Activated naive CD8-positive, alpha-beta T cell treated with anti-CD3 and anti-CD28 coated beads for 36 hours (primary cell): ENCODE results near the gene PACSIN2. TPM values are rescaled to one million over a fixed set of nuclear protein-coding genes. Genes with fewer than 3 reads are reported as not detected.

Experiments
- DNase-seq: peaks from one replicate; pipeline ENCODE4 v3.0.0; 2021
- H3K27ac Mint-ChIP-seq: one replicate; pipeline ENCODE4 v1.8.0; 2022; ENCODE audit warnings: mild to moderate bottlenecking, moderate library complexity, mixed read lengths
- H3K27me3 Mint-ChIP-seq: one replicate; pipeline ENCODE4 v1.8.0; 2022; ENCODE audit warnings: mild to moderate bottlenecking, mixed read lengths
- H3K36me3 Mint-ChIP-seq: one replicate; pipeline ENCODE4 v1.8.0; 2021; ENCODE audit warnings: mild to moderate bottlenecking, mixed read lengths
- H3K4me1 Mint-ChIP-seq: one replicate; pipeline ENCODE4 v1.8.0; 2021; ENCODE audit warnings: mixed read lengths
- H3K4me3 Mint-ChIP-seq: one replicate; pipeline ENCODE4 v1.8.0; 2022; ENCODE audit warnings: mild to moderate bottlenecking, moderate library complexity, mixed read lengths
- H3K9me3 Mint-ChIP-seq: one replicate; pipeline ENCODE4 v1.8.0; 2022; ENCODE audit warnings: mixed read lengths
- total RNA-seq, 2 experiments: library from RNA; stranded (reverse); gene quantifications; one replicate each; pipeline ENCODE4 v1.2.3, GENCODE V29; 2021

The PACSIN2 gene
- total RNA-seq, 2 experiments from 2014 or later = 30.2 to 34.6 TPM

- Mint-ChIP-seq H3K9me3 (no peaks in the 10 kb centered on the region), H3K4me1 (peaks cover 11% of the 10 kb centered on the region), H3K36me3 (peaks cover 21% of the 10 kb centered on the region), H3K4me3 (no peak overlapping the region), H3K27ac (no peak overlapping the region), H3K27me3 (no peaks in the 10 kb centered on the region)
- no peak for DNase-seq
These were observed 172.1 kb downstream of the PACSIN2 start for GRCh38 chr22:42842658-42843370.

DNA sequence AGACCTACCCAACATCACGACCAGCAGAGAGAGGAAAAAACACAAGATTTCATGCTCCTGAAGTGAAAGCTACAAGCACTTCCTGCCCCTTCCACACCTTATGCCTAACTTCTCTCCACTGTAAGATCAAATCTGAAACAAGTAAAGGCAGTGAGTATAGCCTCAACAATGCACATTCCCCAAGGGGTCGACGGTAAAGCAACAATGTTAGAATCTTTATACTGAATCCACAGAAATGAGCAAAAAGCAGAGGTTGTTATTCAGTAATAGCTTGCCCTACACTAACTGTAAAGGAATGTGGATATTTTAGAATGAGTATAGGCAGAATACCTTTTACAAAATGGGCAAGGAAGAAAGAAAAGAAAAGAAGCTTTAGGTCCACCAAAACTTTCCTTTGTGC is 173.5 kb downstream of the PACSIN2 start:
- peaks cover 21% of the 10 kb centered on the region for H3K36me3 Mint-ChIP-seq
- no peaks in the 10 kb centered on the region for H3K27me3 Mint-ChIP-seq
- no peak overlapping the region for H3K4me3 Mint-ChIP-seq
- no peak for DNase-seq
- H3K27ac Mint-ChIP-seq = peak overlapping the region; percentile 17
- H3K9me3 Mint-ChIP-seq = no peaks in the 10 kb centered on the region
- H3K4me1 Mint-ChIP-seq = peaks cover 11% of the 10 kb centered on the region

- no peak overlapping the region for H3K27ac Mint-ChIP-seq
- no peak for DNase-seq
- no peak overlapping the region for H3K4me3 Mint-ChIP-seq
- H3K4me1 Mint-ChIP-seq = peaks cover 4% of the 10 kb centered on the region
- H3K36me3 Mint-ChIP-seq = peaks cover 20% of the 10 kb centered on the region
- no peaks in the 10 kb centered on the region for H3K27me3 Mint-ChIP-seq
- no peaks in the 10 kb centered on the region for H3K9me3 Mint-ChIP-seq
These were observed 177.4 kb downstream of the PACSIN2 start for GRCh38 chr22:42837556-42837955.

GRCh38 chr22:42836026-42836425 is 178.9 kb downstream of the PACSIN2 start:
- H3K27ac Mint-ChIP-seq = no peak overlapping the region
- DNase-seq = no peak
- H3K9me3 Mint-ChIP-seq = no peaks in the 10 kb centered on the region
- no peaks in the 10 kb centered on the region for H3K27me3 Mint-ChIP-seq
- peaks cover 1% of the 10 kb centered on the region for H3K4me1 Mint-ChIP-seq
- H3K36me3 Mint-ChIP-seq = peaks cover 22% of the 10 kb centered on the region
- H3K4me3 Mint-ChIP-seq = no peak overlapping the region

GRCh38 chr22:42834177-42834949 is 180.6 kb downstream of the PACSIN2 start:
- Mint-ChIP-seq H3K9me3 (no peaks in the 10 kb centered on the region), H3K36me3 (peaks cover 15% of the 10 kb centered on the region), H3K27ac (no peak overlapping the region), H3K4me1 (peaks cover under 1% of the 10 kb centered on the region), H3K4me3 (no peak overlapping the region), H3K27me3 (no peaks in the 10 kb centered on the region)
- no peak for DNase-seq

DNA sequence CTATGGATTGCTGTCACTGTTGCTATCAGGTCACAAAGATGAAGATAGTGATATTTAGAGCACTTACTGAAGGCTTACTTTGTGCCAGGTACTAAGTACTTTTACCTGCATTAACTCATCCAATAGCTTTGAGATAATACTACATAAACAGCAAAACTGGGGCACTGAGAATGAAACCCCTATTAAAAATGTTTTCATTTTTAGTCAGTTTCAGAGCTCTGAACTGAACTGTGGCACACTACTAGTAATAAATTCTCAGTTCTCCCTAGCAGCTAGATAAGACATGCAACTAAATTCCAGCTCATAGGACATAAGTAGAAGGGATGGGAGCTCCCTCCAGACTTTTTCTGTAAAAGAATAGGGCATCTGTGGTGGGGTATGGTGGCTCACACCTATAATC is 181.8 kb downstream of the PACSIN2 start:
- DNase-seq = no peak
- Mint-ChIP-seq H3K36me3 (peaks cover 18% of the 10 kb centered on the region), H3K4me3 (no peak overlapping the region), H3K27me3 (no peaks in the 10 kb centered on the region), H3K4me1 (peaks cover 5% of the 10 kb centered on the region), H3K27ac (no peak overlapping the region), H3K9me3 (no peaks in the 10 kb centered on the region)

DNA sequence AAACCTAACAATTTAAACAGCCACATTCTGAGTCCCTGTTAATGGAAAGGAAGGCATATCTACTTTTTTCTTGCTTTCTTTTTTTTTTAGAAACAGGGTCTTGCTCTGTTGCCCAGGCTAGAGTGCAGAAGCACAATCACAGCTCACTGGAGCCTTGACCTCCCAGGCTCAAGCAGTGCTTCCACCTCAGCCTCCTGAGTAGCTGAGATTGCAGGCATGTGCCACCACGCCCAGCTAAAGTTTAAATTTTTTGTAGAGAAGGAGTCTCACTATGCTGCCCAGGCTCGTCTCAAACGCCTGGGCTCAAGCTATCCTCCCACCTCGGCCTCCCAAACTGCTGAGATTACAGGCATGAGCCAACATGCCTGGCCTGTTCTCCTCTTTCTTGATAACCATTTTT is 183.2 kb downstream of the PACSIN2 start:
- no peak overlapping the region for H3K4me3 Mint-ChIP-seq
- H3K27ac Mint-ChIP-seq = no peak overlapping the region
- no peaks in the 10 kb centered on the region for H3K9me3 Mint-ChIP-seq
- H3K27me3 Mint-ChIP-seq = no peaks in the 10 kb centered on the region
- H3K4me1 Mint-ChIP-seq = peaks cover 5% of the 10 kb centered on the region
- H3K36me3 Mint-ChIP-seq = peaks cover 18% of the 10 kb centered on the region
- no peak for DNase-seq

- no peaks in the 10 kb centered on the region for H3K27me3 Mint-ChIP-seq
- H3K36me3 Mint-ChIP-seq = peaks cover 13% of the 10 kb centered on the region
- no peak overlapping the region for H3K4me3 Mint-ChIP-seq
- DNase-seq = no peak
- H3K4me1 Mint-ChIP-seq = peaks cover 5% of the 10 kb centered on the region
- H3K9me3 Mint-ChIP-seq = no peaks in the 10 kb centered on the region
- H3K27ac Mint-ChIP-seq = no peak overlapping the region
These were observed 184.8 kb downstream of the PACSIN2 start for GRCh38 chr22:42830161-42830560.

GRCh38 chr22:42829302-42829701 is 185.6 kb downstream of the PACSIN2 start:
- no peak overlapping the region for H3K27ac Mint-ChIP-seq
- H3K4me1 Mint-ChIP-seq = peaks cover 5% of the 10 kb centered on the region
- DNase-seq = no peak
- H3K9me3 Mint-ChIP-seq = no peaks in the 10 kb centered on the region
- no peaks in the 10 kb centered on the region for H3K27me3 Mint-ChIP-seq
- H3K4me3 Mint-ChIP-seq = no peak overlapping the region
- H3K36me3 Mint-ChIP-seq = peaks cover 15% of the 10 kb centered on the region

DNA sequence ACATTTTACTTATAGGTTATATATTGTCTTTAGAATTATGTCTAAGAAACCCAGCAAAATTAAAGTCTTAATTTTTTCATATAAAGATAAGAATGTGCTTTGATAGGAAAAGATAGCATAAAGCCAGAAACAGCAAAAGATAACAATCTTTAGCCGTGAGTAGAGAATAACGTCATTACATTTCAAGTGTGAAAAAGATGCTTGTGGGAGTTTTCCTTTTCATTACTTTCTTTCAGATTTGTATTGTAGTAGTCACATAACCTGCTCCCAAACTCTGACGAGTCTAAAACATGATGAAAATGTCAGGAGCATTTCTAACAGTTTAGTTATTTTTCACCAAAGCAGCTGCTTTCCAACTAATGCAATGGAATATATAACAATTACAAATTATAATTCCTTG is 189.2 kb downstream of the PACSIN2 start:
- DNase-seq = no peak
- Mint-ChIP-seq H3K36me3 (peaks cover 24% of the 10 kb centered on the region), H3K9me3 (no peaks in the 10 kb centered on the region), H3K27me3 (no peaks in the 10 kb centered on the region), H3K4me1 (peaks cover 5% of the 10 kb centered on the region), H3K4me3 (no peak overlapping the region), H3K27ac (no peak overlapping the region)

DNA sequence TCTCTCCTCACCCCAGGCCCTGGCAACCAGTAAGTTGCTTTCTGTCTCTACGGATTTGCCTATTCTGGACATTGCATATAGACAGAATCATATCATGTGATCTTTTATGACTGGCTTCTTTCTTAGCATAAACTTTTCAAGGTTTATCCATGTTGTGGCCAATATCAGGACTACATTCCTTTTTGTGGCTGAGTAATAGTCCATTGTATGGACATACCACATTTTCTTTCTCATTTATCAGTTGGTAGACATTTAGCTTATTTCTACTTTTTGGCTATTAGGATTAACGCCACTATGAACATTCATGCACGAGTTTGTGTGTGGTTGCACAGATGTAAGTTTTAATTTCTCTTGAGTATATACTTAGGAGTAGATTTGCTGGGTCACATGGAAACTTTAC is 193.6 kb downstream of the PACSIN2 start:
- H3K36me3 Mint-ChIP-seq = peaks cover 20% of the 10 kb centered on the region
- H3K27ac Mint-ChIP-seq = no peak overlapping the region
- DNase-seq = no peak
- peaks cover 4% of the 10 kb centered on the region for H3K4me1 Mint-ChIP-seq
- H3K4me3 Mint-ChIP-seq = no peak overlapping the region
- H3K9me3 Mint-ChIP-seq = no peaks in the 10 kb centered on the region
- no peaks in the 10 kb centered on the region for H3K27me3 Mint-ChIP-seq

DNA sequence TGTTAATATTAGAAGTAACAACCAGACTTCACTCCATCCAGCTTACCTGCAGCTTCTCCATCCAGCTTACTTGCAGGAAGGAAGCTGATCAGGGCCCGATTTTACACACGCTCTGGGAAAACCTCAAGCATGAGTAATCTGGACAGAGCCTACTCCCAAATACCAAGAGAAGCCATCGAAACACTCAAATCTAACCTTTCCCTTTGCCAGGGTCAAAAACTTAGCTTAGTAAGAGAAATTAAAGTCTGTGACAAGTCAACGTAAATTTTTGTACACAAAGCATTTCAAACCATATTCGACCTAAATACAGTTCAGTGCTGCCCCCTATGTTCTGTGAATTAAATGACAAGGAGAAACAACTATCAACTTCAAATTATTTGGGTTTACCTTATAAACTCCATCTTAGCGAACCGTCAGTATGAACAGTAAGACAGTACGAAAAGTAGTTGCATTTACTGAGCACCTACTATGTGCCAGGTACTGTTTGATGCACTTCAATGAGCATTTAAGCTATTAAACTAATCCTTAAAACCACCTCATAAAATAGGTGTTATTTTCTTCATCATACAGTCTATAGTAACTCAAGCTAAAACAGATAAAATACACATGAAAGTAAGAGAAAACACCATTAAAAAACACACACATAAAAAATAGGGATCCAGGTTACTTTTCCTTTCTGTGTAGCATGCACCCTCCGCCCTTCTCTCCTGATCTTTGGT is 194.7 kb downstream of the PACSIN2 start:
- H3K9me3 Mint-ChIP-seq = no peaks in the 10 kb centered on the region
- H3K4me1 Mint-ChIP-seq = peaks cover 4% of the 10 kb centered on the region
- H3K4me3 Mint-ChIP-seq = no peak overlapping the region
- no peaks in the 10 kb centered on the region for H3K27me3 Mint-ChIP-seq
- DNase-seq = no peak
- H3K36me3 Mint-ChIP-seq = peaks cover 20% of the 10 kb centered on the region
- H3K27ac Mint-ChIP-seq = no peak overlapping the region
